Activated CD8-positive, alpha-beta memory T cell treated with anti-CD3 and anti-CD28 coated beads, Interleukin-2, amount 50 U/mL, for 4 hours (primary cell): ENCODE results near the gene SLC38A9.

Experiments used
- DNase-seq: peaks from one replicate; pipeline ENCODE4 v3.0.0-alpha.2; 2020

The SLC38A9 gene

DNA sequence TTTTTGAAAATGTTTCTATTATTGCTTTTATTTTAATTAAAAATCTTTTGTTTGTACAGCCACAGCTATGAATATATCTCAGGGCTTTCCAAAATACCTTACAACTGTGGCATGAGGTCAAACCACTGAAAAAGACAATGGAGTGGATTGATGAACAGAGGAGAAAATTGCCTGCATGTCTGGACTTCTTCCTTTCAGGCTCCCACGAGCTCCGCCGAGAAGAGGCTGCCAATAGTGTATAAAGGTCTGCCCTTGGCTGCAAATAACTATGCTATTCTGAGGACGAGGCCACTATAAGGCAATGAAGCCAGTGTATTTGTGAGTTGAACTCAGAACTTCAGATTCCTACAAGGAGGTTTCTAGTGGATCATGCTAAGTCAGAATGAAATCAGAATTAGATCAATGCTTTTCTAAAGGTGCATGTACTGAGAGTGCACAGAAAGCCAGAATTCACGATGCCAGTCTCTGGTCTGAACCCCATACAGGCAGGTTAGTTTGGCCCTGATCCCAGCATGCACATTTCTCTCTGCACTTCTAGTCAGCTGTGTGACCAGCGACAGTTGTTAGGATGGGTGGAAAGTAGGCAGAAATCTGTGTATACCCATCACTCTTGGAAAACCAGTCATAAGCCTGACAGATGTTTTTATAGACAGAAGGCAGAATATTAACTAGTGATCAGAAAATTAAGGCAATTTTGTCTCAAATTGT, 134.6 kb downstream of the SLC38A9 start:
- no peak for DNase-seq

DNA sequence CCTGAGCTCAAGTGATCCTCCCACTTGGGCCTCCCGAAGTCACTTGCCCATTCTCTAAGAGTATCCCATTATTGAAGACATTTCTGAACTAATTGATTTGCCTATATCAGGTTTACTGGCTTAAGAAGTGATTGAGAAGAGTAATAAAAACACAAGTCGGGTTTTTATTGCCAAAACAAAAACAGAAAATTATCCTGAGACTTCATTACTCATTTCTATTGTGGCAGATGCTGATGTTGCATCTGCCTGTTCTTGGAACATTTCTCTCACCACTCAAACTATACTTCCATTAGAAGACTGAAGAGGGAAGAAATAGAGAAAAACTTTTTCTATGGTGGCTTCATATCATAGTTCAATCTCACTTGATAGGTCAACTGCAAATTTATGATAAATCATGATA, 135.5 kb downstream of the SLC38A9 start:
- no peak for DNase-seq
